Measurements from ENCODE around the gene INHBE.
A peak's percentile ranks its signal among the peaks of the same experiment; 100 is the strongest.
"Not testable (repeated sequence)": the region's sequence is repeated elsewhere in the genome, so short reads cannot be mapped to it uniquely, and the experiment has no call there.

The INHBE gene

GRCh38 chr12:57441393-57441792 lies 13.7 kb upstream of the INHBE start:
- DNase-seq (ENCODE audit: low spot score), result not testable (repeated sequence)

- no peak for DNase-seq (ENCODE audit: low spot score)
Measured at GRCh38 chr12:57441846-57442427, 13.2 kb upstream of the INHBE start.

- not testable (repeated sequence) for DNase-seq (ENCODE audit: low spot score)
Measured at GRCh38 chr12:57444337-57444736, 10.8 kb upstream of the INHBE start.

- no peak for DNase-seq (ENCODE audit: low spot score)
Measured at GRCh38 chr12:57444744-57445143, 10.4 kb upstream of the INHBE start.

- DNase-seq (ENCODE audit: low spot score), result no peak
Measured at GRCh38 chr12:57446292-57446960, 8.7 kb upstream of the INHBE start.

- DNase-seq (ENCODE audit: low spot score), result no peak
Measured at GRCh38 chr12:57448669-57449068, 6.4 kb upstream of the INHBE start.

- DNase-seq (ENCODE audit: low spot score), result no peak
Measured at GRCh38 chr12:57449375-57449774, 5.7 kb upstream of the INHBE start.

- DNase-seq (ENCODE audit: low spot score), result no peak
Measured at GRCh38 chr12:57450057-57450456, 5.0 kb upstream of the INHBE start.

GRCh38 chr12:57451233-57451778 lies 3.8 kb upstream of the INHBE start:
- DNase-seq (ENCODE audit: low spot score), result no peak

- DNase-seq (ENCODE audit: low spot score), result no peak
Measured at GRCh38 chr12:57452181-57452936, 2.7 kb upstream of the INHBE start.

- peak; percentile 70 for DNase-seq (ENCODE audit: low spot score)
Measured at GRCh38 chr12:57452937-57453509, 2.1 kb upstream of the INHBE start.

GRCh38 chr12:57454213-57454565 lies 918 bp upstream of the INHBE start:
- DNase-seq (ENCODE audit: low spot score), result no peak

GRCh38 chr12:57455374-57456144 lies 452 bp downstream of the INHBE start:
- DNase-seq (ENCODE audit: low spot score), result peak; percentile 60

- DNase-seq (ENCODE audit: low spot score), result peak; percentile 84
Measured at GRCh38 chr12:57456145-57456700, 1.1 kb downstream of the INHBE start.

- peak; percentile 53 for DNase-seq (ENCODE audit: low spot score)
Measured at GRCh38 chr12:57456737-57457490, 1.8 kb downstream of the INHBE start.

GRCh38 chr12:57458665-57459054 lies 3.6 kb downstream of the INHBE start:
- DNase-seq (ENCODE audit: low spot score), result no peak

- peak; percentile 94 for DNase-seq (ENCODE audit: low spot score)
Measured at GRCh38 chr12:57459055-57459749, 4.1 kb downstream of the INHBE start.

- DNase-seq (ENCODE audit: low spot score), result no peak
Measured at GRCh38 chr12:57459750-57460467, 4.8 kb downstream of the INHBE start, which contains the start of gene GLI1. TSS of gene GLI1 (plus strand) at chr12:57459785. CDS start at chr12:57463692, 3,907 bp downstream.

GRCh38 chr12:57460468-57460784 lies 5.3 kb downstream of the INHBE start:
- DNase-seq (ENCODE audit: low spot score), result peak; percentile 51

Data from SW480 (cell line).